RWPE1 (cell line): ENCODE results near the gene AKAP11.

Source experiments
- CTCF ChIA-PET: fragments of 350-600 bp; sonication (Branson Sonifier 250); formaldehyde crosslinking; extraction: SDS; loops from one replicate; lab custom pipeline; 2021; lab: Yijun Ruan, JAX
- POLR2A ChIA-PET: fragments of 400-600 bp; formaldehyde crosslinking; extraction: SDS; loops from one replicate; lab custom pipeline; 2020; ENCODE audit warnings: antibody characterized with exemption; ENCODE audit not compliant: low non-redundant PET; lab: Yijun Ruan, JAX
- DNase-seq: peaks from one replicate; pipeline ENCODE4 v3.0.0; 2012; ENCODE audit warnings: low spot score
- H3K27ac ChIP-seq: fragments of 450-650 bp; 2 replicates; pipeline ENCODE4 v1.5.1; 2017
- TF ChIP-seq, protein P1 (sequence below): fragments of 450-650 bp; conservative IDR thresholded peaks from 2 replicates; pipeline ENCODE4 v1.5.1; 2017; ENCODE audit warnings: low read depth, mild to moderate bottlenecking

Gene AKAP11

DNA sequence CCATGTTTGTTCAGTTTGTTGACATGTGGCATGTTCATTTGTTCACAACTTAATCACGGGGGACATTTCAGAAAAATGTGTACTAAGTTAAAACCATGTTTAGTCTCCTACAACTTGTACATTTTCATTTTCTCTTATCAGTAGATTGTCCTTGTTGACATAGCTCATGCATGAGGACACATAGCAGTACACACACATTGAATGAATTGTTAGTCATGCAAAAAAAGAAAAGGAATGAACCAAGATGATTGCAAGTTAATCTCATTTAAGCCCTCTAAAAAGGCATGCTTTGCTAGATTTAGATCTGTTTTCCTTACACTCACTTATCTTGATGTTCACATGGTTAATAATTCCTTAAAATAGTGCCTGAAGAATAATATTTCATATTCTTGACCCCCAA is 38.2 kb upstream of the AKAP11 start:
- no peak overlapping the region for H3K27ac ChIP-seq
- DNase-seq, result no peak
- TF ChIP-seq, protein P1, sequence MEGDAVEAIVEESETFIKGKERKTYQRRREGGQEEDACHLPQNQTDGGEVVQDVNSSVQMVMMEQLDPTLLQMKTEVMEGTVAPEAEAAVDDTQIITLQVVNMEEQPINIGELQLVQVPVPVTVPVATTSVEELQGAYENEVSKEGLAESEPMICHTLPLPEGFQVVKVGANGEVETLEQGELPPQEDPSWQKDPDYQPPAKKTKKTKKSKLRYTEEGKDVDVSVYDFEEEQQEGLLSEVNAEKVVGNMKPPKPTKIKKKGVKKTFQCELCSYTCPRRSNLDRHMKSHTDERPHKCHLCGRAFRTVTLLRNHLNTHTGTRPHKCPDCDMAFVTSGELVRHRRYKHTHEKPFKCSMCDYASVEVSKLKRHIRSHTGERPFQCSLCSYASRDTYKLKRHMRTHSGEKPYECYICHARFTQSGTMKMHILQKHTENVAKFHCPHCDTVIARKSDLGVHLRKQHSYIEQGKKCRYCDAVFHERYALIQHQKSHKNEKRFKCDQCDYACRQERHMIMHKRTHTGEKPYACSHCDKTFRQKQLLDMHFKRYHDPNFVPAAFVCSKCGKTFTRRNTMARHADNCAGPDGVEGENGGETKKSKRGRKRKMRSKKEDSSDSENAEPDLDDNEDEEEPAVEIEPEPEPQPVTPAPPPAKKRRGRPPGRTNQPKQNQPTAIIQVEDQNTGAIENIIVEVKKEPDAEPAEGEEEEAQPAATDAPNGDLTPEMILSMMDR, result no peak
- ChIA-PET POLR2A (no interaction called here), CTCF (interaction anchor here (0.7 kb wide), 1 partner anchor 30 kb away, joined by 3 read pairs; no protein-coding TSS in a partner anchor)

DNA sequence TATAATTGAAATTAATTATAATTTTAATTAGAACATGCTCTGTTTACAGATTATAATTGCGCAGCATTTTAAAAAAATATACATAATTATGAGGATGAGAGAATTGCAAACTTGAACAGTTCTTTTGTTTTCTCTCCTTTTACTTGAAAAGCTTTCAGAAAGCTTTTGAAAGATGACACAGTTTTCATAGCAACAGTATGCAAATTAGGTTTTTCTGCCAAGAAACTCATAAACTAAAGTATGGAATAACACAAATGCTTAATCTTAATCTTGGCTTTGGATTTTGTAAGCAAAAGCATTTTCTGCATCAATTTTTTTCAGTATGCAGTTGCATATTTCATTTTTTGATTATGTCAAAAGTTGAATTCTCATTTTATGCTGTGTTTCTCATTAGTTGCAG is 32.8 kb upstream of the AKAP11 start:
- CTCF ChIA-PET, result interaction anchor here (0.5 kb wide), 1 partner anchor 436 kb away, joined by 4 read pairs; no protein-coding TSS in a partner anchor

DNA sequence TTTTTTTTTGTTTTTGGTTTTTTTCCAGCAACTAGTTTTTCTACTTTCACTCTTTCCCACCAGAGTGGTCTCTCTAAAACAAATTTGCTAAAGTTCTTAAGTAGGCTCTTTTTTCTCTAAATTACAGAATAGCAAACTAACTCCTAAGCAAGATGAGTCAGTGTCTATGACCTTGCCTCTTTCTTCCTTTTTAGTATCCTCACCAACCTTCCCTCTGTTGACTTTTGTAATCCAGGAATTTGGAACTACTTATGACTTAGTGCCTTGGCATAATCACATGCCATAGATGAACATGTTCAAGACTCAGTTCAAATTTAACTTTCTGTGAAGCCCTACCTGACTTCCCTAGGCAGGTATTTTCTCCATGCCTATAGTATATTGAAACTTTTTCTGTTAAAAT is 32.3 kb upstream of the AKAP11 start:
- H3K27ac ChIP-seq, result no peak overlapping the region
- no peak for DNase-seq
- ChIA-PET POLR2A (no interaction called here), CTCF (no interaction called here)
- TF ChIP-seq, protein P1, result no peak

More for the DNA sequence above, 32.8 kb upstream of the AKAP11 start:
- H3K27ac ChIP-seq, result no peak overlapping the region
- POLR2A ChIA-PET, result no interaction called here
- TF ChIP-seq, protein P1, result no peak
- DNase-seq, result no peak

DNA sequence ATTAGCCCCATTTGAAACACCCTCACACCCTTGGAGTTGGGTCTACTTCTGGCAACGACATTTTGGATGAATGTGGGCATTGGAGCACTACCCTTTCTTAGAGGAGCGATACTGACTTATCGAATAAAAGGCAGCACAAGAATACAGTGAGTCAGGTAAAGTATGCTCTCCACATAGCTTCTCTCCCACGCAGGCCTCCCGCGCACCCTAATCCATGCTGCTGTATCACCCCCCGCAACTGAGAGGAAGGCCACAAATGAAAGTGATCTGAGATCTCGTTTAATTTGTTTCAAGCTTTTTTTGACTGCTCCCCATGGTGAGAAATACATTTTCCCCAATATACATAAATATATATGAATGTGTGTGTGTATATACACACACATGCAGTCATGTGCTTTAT is 25.4 kb upstream of the AKAP11 start:
- DNase-seq, result no peak
- H3K27ac ChIP-seq, result no peak overlapping the region
- TF ChIP-seq, protein P1, result no peak
- ChIA-PET CTCF (interaction anchor here (0.5 kb wide), 1 partner anchor 32 kb away, joined by 4 read pairs; no protein-coding TSS in a partner anchor), POLR2A (no interaction called here)

DNA sequence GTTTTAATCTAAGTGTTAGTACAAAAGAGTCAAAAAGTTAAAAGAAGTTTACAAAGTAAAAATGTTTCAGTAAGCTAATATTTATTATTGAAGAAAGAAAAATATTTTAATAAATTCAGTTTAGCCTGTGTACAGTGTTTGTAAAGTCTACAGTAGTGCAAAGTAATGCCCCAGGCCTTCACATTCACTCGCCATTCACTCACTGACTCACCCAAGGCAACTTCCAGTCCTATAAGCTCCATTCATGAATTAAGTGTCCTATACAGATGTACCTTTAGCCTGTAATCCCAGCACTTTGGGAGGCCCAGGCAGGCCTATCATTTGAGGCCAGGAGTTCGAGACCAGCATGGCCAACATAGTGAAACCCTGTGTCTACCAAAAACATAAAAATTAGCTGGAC is 24.1 kb upstream of the AKAP11 start:
- TF ChIP-seq, protein P1, result no peak
- CTCF ChIA-PET, result interaction anchor here (0.6 kb wide), 1 partner anchor 26 kb away, joined by 4 read pairs; no protein-coding TSS in a partner anchor
- POLR2A ChIA-PET, result interaction anchor here (0.6 kb wide), 1 partner anchor 353 kb away, joined by 3 read pairs; no protein-coding TSS in a partner anchor
- DNase-seq, result no peak
- H3K27ac ChIP-seq, result no peak overlapping the region

DNA sequence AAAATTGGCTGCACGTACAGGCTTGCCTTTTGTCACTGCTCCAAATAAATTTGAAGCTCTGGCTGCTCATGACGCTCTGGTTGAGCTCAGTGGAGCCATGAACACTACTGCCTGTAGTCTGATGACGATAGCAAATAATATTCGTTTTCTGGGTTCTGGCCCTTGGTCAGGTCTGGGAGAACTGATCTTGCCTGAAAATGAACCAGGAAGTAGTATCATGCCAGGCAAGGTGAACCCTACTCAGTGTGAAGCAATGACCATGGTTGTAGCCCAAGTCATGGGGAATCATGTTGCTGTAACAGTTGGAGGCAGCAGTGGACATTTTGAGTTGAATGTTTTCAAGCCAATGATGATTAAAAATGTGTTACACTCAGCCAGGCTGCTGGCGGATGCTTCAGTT is 16.1 kb upstream of the AKAP11 start:
- CTCF ChIA-PET, result interaction anchor here (0.5 to 0.6 kb wide), 2 partner anchors 145 to 1207 kb away, joined by 3 to 6 read pairs; no protein-coding TSS in a partner anchor
- POLR2A ChIA-PET, result no interaction called here
- DNase-seq, result no peak
- H3K27ac ChIP-seq, result no peak overlapping the region
- TF ChIP-seq, protein P1, result no peak
